ENCODE data around the gene GALNT18.
"Not testable (repeated sequence)": the region's sequence is repeated elsewhere in the genome, so short reads cannot be mapped to it uniquely, and the experiment has no call there.

GALNT18 gene

DNA sequence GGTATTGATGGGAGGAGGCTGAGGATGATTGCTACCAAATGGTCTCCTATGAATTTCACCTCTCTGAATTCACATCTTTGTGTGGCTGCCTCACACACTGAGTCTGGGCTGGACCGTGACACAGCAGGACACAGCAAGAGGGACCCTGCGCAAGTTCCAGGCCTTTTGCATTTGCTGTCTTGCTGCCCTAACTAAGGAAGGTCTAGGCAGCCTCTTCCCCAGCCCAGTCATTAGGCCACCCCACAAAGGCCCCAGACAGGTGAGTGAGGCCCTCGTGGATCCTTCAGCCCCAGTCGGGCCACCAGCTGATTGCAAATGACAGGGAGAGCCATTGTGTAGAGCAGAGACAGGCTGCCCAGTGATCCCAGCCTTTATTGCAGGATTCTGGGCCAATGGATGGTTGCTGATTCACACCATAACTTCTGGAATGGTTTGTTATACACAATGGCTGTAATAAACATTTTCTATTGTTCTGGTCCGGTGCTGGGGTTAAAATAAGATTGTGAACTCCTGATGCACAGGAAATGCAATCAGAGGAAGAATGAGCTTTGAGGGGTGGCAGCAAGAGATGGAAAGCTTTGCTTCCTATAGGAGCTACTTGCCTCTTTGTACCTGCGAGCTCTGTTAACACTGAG lies 240.2 kb downstream of the GALNT18 start:
- DNase-seq (ENCODE audit: low read depth): no peak

DNA sequence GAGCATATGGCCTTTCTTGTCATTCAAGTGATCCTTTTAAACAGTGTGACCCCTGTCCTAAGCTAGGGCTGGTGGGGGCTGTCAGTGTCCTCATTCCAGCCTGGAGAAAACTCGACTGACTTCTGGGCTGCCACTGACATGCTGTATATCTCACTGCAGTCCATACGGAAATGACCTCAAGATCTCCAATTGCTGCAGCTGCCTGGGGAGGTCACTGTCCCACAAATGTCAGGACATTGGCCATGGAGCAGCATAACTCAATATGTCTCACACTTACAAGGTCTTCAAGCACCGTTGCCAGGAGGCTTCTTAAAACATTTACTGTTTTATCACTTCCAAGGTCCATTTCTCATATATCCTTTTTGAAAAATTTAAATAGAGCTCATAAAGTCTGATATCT lies 240.9 kb downstream of the GALNT18 start:
- no peak for DNase-seq (ENCODE audit: low read depth)

DNA sequence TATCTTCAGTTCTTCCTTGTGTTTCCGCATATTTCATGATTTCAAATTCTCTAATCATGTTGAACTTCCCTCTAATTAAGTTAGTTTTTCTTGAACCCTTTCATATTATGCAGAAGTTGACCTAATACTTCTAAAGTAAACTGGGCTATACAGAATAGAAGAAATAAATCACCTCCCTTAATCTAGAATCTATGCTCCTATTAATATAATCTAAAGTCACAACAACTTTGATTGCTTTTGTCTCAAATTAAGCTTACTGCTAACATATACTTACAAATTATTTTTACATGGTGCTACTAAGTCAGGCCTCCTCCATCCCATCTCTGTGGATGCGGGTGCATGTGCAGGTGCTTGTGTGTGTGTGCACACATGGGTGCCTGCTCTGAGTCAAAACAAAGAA lies 241.5 kb downstream of the GALNT18 start:
- no peak for DNase-seq (ENCODE audit: low read depth)

DNA sequence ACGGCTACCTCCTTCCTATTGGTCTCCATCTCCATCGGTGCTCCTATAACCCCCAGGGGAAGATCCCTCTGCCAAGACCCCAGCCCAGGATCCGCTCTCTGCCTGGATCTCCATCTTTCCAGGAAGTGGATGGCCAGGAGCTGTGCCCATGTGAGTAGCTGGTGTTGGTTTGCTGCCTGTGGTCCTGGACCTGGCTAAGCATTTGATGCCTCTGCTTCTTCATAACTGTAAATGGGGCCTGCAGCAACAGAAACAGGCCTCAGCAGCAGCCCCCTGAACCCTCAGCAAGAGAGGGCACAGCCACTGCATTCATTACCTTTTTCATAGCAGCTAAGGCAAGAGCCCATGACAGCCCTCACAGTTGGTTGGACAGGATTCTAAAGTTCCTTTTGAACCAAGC lies 242.1 kb downstream of the GALNT18 start:
- no peak for DNase-seq (ENCODE audit: low read depth)

DNA sequence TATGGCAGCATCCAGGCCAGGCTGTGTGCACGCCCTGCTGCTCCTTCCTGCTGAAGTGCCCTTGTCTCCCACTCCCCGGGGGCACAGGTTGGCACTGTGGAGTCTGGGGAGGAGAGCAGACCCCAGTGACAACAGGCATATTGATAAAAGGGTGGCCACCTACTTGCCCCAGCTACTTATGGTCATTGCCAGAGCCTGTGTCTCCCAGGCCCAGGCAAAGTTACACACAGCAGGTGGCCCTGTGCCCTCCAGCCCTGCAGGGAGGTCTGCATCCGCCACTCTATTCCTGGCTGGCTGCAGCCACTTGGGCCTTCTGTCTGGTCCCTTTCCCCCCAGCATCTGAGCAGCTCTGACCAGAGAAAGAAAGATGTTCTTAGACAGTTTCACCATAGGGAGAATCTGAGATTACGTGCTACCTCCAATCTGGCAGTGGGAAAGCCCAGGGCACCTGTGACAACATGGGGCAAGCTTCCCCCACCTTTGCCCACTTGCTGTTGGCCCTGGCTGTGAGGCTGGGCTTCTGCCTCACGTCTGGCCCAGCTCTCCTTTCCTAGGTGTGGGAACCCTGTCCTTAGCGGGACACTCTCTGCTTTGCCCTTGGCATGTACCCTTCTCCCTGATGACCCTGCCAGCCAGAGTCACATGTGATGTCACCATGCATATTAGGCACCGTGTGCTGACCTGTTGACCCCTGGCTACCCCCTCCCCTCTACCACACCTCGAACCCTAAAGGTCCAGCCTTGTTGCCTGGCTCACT lies 243.4 kb downstream of the GALNT18 start:
- no peak for DNase-seq (ENCODE audit: low read depth)

DNA sequence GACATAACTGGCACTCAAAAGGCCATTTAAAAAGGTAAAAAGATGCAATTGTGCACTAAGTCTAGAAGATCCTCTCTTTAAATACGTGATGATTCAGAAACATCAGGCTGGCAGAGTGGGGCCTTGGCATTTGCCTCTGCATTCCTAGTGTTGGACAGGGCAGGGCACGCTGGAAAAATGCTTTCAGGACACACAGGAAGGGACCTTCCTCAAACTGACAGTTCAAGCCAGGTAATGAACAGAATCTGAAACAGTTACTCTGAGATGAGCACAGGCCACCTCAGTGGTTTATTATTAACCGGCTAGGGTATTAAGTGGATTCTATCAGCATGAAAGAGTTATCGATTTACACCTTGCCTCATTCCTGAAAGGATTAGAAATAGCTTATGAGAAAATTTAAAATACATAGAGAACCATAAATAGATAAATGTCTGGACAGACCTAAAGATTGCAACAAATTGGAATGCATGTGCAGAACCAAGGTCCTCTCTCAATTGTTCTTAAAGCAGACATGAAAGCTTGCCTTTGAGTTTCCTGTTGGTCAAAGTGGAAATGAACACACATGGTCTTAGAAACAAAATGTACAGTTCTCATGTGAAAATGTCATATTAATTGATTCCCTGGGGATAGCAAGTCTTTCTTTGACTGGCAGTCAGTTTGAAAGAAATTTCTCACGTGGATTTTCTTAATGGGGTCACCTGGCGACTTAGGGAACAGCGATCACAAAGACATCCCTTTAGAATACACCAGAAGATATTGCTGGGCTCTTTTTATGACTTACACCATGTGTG lies 247.3 kb downstream of the GALNT18 start:
- no peak for DNase-seq (ENCODE audit: low read depth)

DNA sequence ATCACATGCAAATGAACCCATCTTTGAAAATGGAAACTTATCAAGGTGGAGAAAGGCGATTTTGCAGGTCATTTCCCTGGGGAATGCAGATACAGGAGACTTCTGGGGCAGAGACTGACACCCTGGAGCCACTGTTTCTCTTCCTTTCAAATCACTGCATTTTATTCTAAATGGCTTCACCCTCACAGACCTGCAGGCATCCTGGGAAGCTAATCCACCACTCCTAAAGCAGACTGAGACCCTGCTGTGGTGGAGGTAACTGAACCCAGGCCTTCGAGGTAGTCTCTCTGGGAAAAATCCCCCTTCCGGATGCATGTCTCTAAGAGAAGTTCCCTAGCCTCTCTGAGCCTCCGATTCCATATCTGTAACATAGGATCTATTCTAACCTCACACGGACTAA lies 247.9 kb downstream of the GALNT18 start:
- no peak for DNase-seq (ENCODE audit: low read depth)

DNA sequence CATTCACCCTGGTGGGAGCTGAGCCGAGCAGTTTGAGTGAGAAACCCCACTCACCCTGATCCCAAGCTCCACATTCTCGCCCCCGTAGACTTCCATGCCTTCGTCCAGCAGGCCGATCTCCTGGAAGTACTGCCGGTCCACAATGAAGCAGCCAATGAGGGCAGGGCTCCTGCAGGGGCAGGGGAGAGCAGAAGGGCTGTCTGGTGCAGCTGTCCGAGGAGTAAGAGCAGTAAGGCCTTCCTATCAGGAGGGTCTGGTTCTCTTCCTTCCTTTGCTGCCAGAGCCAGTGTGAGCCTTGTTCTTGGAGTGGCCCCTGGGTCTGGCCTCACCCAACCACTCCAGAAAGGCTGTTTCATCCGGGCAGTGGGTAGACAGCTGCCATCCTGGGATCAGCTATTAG lies 249.3 kb downstream of the GALNT18 start:
- no peak for DNase-seq (ENCODE audit: low read depth)

DNA sequence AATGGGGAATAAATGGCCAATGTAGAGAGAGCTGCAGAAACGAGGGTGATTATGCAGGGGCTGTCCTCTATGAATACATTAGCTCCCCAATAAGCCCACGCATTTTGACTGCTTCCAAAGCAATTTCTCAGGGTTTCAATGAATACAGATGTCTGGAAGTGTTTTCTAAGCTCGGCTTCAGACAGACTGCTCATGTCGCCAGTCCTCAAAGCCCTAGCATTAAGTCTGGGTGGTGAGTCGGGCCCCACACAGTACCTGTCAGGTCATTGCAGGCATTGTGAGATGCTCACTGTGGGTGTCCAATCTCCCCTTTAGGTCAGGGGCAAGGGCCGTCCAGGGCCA lies 250.9 kb downstream of the GALNT18 start:
- DNase-seq (ENCODE audit: low read depth): no peak

DNA sequence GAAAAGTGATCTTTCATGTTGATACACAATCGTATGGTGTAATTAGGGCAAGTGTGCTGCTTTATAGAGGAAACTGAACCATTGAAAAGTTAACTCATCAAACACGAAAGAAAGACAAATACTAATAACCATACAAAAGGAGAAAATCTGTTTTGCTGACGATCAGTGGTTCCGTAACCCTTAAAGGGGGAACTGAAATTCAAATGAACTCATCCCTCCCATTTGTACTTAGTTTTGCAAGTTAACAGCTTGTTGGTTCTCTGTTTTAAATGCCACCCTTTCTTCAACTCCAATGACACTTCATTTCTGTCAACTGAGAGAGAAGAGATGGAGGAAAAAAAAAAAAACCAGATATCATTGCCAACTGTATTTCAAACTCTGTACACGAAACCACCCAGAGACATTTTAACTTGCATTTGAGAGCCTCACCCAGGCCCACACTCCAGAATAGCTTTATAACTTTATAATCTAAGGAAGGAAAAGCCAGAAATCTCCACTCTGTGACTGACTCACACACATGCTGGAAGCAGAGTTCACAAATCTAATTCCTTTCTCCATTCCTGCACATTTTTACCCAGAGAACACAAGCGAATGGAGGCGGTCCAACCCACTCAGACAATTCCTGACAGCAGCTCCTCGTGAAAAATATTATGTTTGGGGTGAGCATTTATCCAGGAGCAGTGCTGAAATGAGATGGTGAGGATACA lies 251.4 kb downstream of the GALNT18 start:
- DNase-seq (ENCODE audit: low read depth): no peak

DNA sequence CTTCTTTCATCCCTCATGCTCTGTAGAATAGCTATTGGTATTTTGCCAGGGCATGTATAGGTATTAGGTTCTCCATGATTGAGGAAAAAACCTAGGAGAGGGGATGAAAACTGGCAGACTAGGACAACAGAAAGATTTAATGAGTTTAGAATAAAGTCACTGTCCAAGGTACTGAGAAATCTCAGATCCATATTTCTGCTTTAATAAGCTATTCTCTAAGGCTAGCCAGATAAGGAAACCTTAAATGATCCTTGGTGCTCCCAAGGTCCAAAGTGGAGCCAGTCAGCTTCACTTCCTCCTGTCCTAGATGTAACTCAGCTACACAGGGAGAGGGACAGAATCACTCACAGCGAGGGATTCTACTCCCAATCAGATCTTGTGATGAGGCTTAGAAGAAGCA lies 255.0 kb downstream of the GALNT18 start:
- no peak for DNase-seq (ENCODE audit: low read depth)

DNA sequence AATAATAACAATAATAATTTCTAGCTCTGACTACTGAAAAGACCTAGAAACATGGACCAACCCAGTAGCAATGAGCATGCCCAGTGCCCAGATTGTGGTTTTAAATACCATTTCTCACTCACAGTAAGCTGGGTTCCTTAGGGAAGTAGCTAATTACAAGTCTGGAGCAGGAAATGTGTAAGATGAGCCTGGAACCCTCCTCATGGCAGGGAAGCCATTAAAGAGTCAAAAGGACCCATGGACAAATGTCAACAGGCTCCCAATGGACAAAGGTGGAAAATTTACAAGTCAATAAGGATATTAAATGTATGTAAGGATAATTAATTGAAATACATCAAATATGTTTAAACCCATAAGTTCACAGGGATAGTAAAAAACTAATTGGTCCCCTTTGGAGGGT lies 258.1 kb downstream of the GALNT18 start:
- DNase-seq (ENCODE audit: low read depth): no peak

DNA sequence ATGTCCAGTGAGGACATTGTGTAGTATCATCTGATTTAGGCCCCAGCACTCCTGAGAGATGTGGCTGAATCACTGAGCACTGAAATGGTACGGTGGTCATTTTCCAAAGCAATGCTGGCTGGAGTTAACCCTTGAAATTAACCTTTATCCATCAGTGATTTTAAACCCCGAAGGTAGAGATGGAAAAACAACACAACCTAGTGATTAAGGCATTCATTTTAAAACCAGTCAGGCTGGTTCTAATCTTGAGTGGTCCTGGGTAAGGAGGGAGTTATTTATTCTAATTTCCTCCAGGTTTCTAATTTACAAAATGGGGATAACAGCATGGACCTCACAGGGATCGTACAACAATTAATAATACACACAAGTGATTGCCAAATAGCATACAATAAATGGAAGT lies 262.2 kb downstream of the GALNT18 start:
- DNase-seq (ENCODE audit: low read depth): no peak

DNA sequence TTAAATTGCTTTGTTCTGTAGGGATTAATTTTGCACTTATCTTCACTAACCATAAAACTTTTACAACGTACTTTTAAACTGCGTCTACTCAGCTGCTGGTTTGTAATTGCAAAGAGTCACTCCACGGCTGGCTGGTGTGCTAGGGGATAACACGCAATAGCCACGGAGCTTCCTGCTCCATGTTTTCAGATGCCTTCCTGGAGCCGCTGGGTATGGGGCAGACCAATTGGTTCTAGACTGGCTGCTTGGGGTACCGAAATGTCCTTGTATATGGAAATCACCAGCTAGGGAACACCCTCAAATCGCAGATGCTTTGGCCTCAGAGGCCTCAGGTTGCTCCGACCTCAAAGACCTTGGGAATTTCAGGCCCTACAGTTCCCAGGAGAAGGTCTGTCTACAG lies 265.0 kb downstream of the GALNT18 start:
- no peak for DNase-seq (ENCODE audit: low read depth)

DNA sequence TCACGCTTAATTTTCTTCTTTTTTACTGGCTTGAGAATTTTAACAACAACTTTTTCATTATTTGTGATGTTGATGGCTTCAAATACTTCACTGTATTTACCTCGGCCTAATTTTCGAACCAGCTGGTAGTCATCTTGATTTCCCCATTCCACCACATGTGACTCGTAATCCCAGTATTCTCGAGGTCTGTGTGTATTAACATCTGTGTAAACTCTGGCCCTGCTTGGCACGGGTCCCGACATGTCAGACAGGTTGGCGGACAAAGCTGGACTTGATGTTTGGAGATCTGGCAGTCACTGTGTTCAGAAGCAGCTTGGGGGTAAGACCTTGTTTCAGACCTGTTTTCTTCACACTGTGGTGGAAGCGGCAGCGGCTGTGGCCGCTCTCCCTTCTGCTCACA lies 268.9 kb downstream of the GALNT18 start, which contains the start of gene CSNK2A3:
Gene CSNK2A3, minus strand, starts transcription at position 373 of the 400 bp plus-strand sequence. Its CDS starts 131 bp downstream, at position 242.
- not testable (repeated sequence) for DNase-seq (ENCODE audit: low read depth)

DNA sequence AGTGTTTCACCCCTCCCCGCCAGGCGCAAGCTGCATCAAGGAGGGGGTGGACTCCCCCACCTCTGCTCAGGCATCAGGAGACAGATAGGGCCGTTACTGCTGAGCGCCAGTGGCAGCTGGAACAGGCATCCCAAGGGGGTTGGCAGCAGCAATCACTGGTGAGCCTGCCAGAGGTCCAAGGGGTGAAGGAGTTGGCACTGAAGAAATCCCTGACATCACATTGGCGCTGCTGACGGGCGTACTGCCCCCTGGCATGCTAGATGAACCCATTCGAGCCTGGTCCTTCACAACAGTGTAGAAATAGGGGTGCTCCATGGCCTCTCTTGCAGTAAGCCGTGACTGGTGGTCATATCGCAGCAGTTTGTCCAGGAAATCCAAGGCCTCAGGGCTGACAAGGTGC lies 270.0 kb downstream of the GALNT18 start:
- not testable (repeated sequence) for DNase-seq (ENCODE audit: low read depth)

DNA sequence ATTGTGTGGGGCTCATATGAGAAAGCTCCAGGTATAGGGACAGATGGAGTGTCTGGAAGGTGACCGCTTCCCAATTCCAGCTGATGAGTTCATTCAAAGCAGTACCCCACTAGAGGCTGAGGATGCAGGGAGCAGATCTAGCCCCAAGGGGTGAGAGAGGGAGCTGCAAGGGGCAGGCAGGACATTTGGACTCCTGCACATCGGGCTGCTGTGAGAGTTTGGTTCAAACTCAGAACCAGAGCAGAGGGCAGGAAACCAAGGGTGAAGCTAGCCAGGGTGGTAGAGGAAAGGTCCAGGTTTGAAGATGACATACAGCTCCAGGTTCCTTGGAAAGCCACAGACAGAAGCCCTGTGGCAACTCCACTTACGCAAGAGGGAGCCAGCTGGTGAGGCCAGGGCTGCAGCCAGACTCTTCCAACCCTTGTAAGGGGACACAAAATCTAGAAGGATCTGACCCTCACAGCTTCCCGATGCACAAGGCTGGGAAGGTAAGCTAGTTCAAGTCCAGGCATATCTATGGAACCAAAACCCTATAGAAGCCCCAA lies 270.7 kb downstream of the GALNT18 start:
- no peak for DNase-seq (ENCODE audit: low read depth)

DNA sequence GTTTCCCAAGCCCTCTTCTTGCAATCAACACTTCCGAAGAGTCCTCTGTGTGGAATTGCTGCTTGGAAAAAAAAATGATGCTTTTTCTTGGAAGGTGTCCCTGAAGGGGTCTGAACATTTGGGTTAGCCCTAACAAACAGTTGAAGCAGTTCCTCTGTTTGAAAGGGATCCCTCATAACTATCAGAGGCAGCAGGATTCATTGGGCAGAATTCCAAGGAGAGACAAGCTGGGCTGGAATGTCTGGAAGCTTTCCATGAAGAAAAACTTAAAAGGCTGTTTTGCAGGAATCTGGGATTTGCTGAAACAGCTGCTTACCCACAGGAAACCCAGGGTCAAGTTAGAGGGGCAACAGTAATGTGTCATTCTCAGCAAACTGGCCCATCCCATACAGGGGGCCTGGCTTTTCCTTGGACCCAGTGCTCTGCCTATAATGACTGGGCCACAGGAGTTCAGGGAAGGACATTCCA lies 271.9 kb downstream of the GALNT18 start:
- no peak for DNase-seq (ENCODE audit: low read depth)

DNA sequence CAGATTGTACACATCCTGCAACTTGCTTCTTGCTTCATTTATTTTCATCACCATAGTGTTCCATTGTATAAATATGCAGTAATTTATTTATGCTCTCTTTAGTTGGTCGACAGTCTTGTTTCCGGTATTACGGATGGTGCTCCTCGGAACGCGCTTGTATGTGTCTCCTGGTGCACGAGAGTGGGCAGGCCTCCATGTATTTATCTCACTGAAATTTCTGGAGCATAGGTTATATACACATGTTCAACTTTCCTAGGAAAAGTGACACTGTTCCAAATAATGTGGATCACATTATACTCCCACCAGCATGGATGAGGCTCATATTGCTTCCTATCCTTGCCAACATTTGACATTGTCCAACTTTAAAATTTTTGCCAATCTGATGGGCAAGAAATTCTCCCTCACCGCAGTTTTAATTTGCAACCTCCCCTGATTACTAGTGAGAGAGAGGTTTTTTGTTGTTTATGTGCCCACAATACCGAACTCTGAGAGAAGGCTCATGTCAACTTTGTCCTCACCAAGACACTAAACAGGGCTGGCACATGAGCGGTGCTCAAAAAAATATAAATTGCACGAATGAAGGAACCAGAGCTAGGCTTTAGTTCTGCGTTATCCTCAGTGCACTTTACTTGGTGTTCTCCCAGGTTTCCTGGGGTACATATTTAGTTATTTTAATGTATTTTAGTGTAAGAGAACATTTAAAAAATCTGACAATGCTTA lies 272.5 kb downstream of the GALNT18 start:
- DNase-seq (ENCODE audit: low read depth): no peak

DNA sequence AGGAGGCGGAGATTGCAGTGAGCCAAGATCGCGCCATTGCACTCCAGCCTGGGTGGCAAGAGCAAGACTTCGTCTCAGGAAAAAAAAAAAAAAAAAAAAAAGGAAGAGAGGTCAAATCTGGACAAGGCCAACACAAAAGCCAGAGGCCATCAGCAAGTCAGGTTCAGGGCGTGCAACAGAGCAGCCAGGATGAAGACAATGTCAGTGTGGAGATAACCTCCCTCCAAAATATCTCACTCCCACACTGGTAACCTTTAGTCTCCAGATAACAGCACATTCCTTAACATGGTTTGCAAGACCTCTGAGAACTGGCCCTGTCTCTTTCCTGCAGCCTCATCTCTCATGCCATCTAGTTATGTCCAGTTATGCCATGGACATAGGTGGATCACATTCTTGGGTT lies 273.5 kb downstream of the GALNT18 start:
- DNase-seq (ENCODE audit: low read depth): no peak

DNA sequence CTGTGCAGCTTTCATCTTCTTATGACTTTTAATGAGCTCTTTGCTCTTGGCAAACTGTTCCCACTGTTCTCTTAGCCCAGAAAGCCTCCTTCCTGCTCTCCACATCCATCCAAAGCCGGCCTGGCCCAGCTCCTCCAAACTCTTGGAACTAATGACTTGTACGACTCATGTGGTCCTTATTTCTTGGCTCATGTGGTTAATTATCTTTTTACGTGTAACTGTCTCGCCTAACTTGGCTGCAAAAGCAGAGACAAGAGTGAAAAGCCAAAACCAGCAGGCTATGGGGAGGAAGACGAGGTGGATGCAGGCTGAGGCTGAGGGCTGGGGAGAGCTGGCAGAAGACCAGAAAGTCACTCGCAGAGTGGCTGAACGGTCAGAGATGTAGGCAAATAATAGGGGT lies 274.2 kb downstream of the GALNT18 start:
- no peak for DNase-seq (ENCODE audit: low read depth)
